HG03108 (cell line): ENCODE data around the gene ARRB1.
"Not testable (repeated sequence)": the region's sequence is repeated elsewhere in the genome, so short reads cannot be mapped to it uniquely, and the experiment has no call there.

Experiments
- ATAC-seq: cut with Tn5 transposase; IDR thresholded peaks from one replicate; pipeline ENCODE4 v1.9.1; 2021; ENCODE audit warnings: moderate library complexity; ENCODE audit not compliant: unreplicated experiment

Gene ARRB1

DNA sequence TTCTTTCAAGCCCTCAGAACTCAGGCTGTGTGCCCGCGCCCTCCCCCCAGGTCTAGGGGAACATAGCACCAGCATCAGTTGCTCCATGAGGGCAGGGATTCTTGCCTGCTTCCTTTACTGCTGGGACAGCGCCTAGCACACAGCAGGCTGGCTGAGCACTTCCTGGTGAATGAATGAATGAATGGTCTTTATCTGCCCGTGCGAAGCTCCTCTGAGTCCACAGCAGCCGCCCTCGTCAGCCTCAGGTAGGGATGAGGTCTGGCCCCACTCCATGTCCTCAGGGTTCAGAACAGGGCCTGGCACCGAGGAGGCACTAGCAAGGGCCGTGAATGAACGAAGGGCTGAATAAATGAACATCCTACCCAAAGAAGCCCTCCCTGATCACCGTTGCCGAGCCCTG lies 27.3 kb downstream of the ARRB1 start:
- ATAC-seq, result no peak

GRCh38 chr11:75323609-75324008 lies 27.9 kb downstream of the ARRB1 start:
- ATAC-seq, result no peak

- no peak for ATAC-seq
Measured at GRCh38 chr11:75320643-75321042, 30.8 kb downstream of the ARRB1 start.

DNA sequence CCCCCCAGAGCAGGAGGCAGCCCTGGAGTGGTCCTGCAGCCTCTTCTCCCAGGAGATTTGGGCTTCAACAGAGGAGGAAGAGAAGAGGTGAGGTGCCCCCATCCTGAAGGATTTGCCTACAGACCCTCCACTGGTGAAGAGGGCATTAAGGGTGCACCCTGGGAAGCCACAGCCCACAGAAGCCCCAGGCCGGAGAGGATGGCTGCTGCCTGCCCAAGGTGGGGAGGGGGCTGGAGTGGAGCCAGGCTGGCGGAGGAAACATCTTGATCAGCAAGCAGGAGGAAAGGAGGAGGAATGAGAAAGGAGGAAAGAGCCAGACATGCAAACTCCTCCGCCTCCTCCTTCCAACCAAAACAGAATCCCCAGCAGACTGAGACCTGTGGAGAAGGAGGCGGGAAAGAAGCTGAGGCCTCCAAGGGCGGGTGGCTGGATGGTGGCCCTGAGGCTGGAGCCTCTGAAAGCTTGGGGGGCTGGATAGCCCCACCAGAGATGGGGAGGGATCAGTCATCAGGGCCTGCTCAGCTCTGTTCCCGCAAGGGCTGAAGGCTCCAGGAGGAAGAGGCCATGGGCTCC lies 31.3 kb downstream of the ARRB1 start:
- ATAC-seq, result no peak

GRCh38 chr11:75319035-75319877 lies 32.2 kb downstream of the ARRB1 start:
- no peak for ATAC-seq

GRCh38 chr11:75317446-75318122 lies 33.9 kb downstream of the ARRB1 start:
- no peak for ATAC-seq

GRCh38 chr11:75315439-75315805 lies 36.0 kb downstream of the ARRB1 start:
- ATAC-seq, result no peak

GRCh38 chr11:75314771-75315438 lies 36.6 kb downstream of the ARRB1 start:
- no peak for ATAC-seq

GRCh38 chr11:75313513-75314272 lies 37.8 kb downstream of the ARRB1 start:
- no peak for ATAC-seq

GRCh38 chr11:75312346-75312745 lies 39.1 kb downstream of the ARRB1 start:
- no peak for ATAC-seq

DNA sequence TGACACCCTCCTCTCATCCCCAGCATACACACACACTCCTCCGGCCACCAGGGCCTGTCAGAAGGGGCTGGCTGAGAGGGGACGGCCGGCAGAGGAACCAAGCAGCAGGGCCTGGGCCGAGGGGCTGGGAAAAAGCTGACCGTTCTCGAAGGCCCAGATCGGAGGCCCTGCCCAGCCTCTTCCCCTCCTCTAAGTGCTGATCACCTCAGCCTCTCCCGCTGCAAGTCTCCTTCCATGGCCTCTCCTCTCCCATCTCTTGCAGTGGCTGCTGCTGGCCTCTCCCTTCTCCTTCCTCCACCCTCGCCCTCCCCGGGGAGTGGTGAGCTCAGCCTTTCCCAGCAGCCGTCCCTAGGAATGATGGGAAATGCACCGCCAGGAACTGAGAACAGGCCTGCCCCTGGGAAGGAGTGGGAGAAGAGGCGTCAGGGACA lies 39.6 kb downstream of the ARRB1 start:
- ATAC-seq, result no peak

GRCh38 chr11:75308986-75309385 lies 42.5 kb downstream of the ARRB1 start:
- ATAC-seq, result no peak

- no peak for ATAC-seq
Measured at GRCh38 chr11:75308116-75308515, 43.3 kb downstream of the ARRB1 start.

- no peak for ATAC-seq
Measured at GRCh38 chr11:75307058-75307457, 44.4 kb downstream of the ARRB1 start.

- ATAC-seq, result no peak
Measured at GRCh38 chr11:75306529-75306928, 44.9 kb downstream of the ARRB1 start.

GRCh38 chr11:75305993-75306392 lies 45.5 kb downstream of the ARRB1 start:
- no peak for ATAC-seq

GRCh38 chr11:75305452-75305851 lies 46.0 kb downstream of the ARRB1 start:
- no peak for ATAC-seq

- ATAC-seq, result not testable (repeated sequence)
Measured at GRCh38 chr11:75304941-75305340, 46.5 kb downstream of the ARRB1 start.

- ATAC-seq, result no peak
Measured at GRCh38 chr11:75303544-75304224, 47.8 kb downstream of the ARRB1 start.

GRCh38 chr11:75302371-75302770 lies 49.1 kb downstream of the ARRB1 start:
- no peak for ATAC-seq
